Loucy (cell line): ENCODE data around the gene FAHD1.

ENCODE experiments used
- H2AFZ ChIP-seq: fragments of 200-600 bp; sonication (generic); 2 replicates; pipeline ENCODE4 v1.6.0; 2016; ENCODE audit warnings: antibody characterized with exemption, mild to moderate bottlenecking, low read length, moderate library complexity
- H3F3A ChIP-seq: fragments of 200-600 bp; 2 replicates; pipeline ENCODE4 v1.6.0; 2016; ENCODE audit warnings: antibody characterized with exemption, low read depth, mild to moderate bottlenecking
- H3K27me3 ChIP-seq: fragments of 200-600 bp; sonication (generic); 2 replicates; pipeline ENCODE4 v1.6.1; 2014; ENCODE audit warnings: low read length, mild to moderate bottlenecking; ENCODE audit not compliant: insufficient read depth, poor library complexity, severe bottlenecking
- H3K36me3 ChIP-seq: fragments of 200-600 bp; sonication (generic); 2 replicates; pipeline ENCODE4 v1.6.1; 2016; ENCODE audit warnings: low read length; ENCODE audit not compliant: insufficient read depth
- H3K4me1 ChIP-seq: fragments of 200-600 bp; sonication (generic); 2 replicates; pipeline ENCODE4 v1.5.1; 2014; ENCODE audit warnings: low read length, mild to moderate bottlenecking; ENCODE audit not compliant: insufficient read depth, poor library complexity, severe bottlenecking
- H3K4me2 ChIP-seq: fragments of 200-600 bp; sonication (generic); 2 replicates; pipeline ENCODE4 v1.6.0; 2014; ENCODE audit warnings: antibody characterized with exemption, low read length, low read depth, mild to moderate bottlenecking; ENCODE audit not compliant: poor library complexity, severe bottlenecking
- H3K4me3 ChIP-seq: fragments of 200-600 bp; sonication (generic); 2 replicates; pipeline ENCODE4 v1.5.1; 2014; ENCODE audit warnings: low read length, mild to moderate bottlenecking, mixed read lengths; ENCODE audit not compliant: poor library complexity, severe bottlenecking
- H3K79me2 ChIP-seq: fragments of 200-600 bp; sonication (generic); 2 replicates; pipeline ENCODE4 v1.6.1; 2014; ENCODE audit warnings: low read length; ENCODE audit not compliant: insufficient read depth
- H3K9ac ChIP-seq: fragments of 200-600 bp; sonication (generic); 2 replicates; pipeline ENCODE4 v1.6.0; 2014; ENCODE audit warnings: mild to moderate bottlenecking, low read depth, low read length, moderate library complexity; ENCODE audit not compliant: poor library complexity, severe bottlenecking
- H3K9me2 ChIP-seq: fragments of 200-600 bp; sonication (generic); replicated peaks from 2 replicates; pipeline ENCODE4 v1.6.1; 2016; ENCODE audit warnings: low read depth, low read length, mixed read lengths
- H3K9me3 ChIP-seq: fragments of 200-600 bp; sonication (generic); 2 replicates; pipeline ENCODE4 v1.6.1; 2014; ENCODE audit warnings: mild to moderate bottlenecking, antibody characterized with exemption, low read length, low read depth; ENCODE audit not compliant: insufficient read depth
- H4K20me1 ChIP-seq: fragments of 200-600 bp; sonication (generic); 2 replicates; pipeline ENCODE4 v1.6.0; 2014; ENCODE audit warnings: antibody characterized with exemption, low read length, mild to moderate bottlenecking; ENCODE audit not compliant: insufficient read depth, poor library complexity, severe bottlenecking
- CTCF ChIP-seq: fragments of 200-600 bp; sonication (generic); conservative IDR thresholded peaks from 2 replicates; pipeline ENCODE4 v1.5.1; 2014; ENCODE audit warnings: mild to moderate bottlenecking, antibody characterized with exemption, low read length
- EZH2phosphoT487 ChIP-seq: fragments of 200-600 bp; IDR thresholded peaks from 2 replicates; pipeline ENCODE4 v1.6.1; 2018; ENCODE audit warnings: antibody characterized with exemption, mild to moderate bottlenecking, moderate library complexity, borderline replicate concordance

The FAHD1 gene

GRCh38 chr16:1839554-1839953 lies 12.5 kb downstream of the FAHD1 start:
- no peaks in the 10 kb centered on the region for H3K27me3 ChIP-seq
- no peak overlapping the region for H3K9ac ChIP-seq
- H3K4me3 ChIP-seq = no peak overlapping the region
- no peak for TF ChIP-seq CTCF
- no peak for TF ChIP-seq EZH2phosphoT487
- no peaks in the 10 kb centered on the region for H3K9me2 ChIP-seq
- no peaks in the 10 kb centered on the region for H3F3A ChIP-seq
- no peaks in the 10 kb centered on the region for H4K20me1 ChIP-seq
- no peak overlapping the region for H3K4me2 ChIP-seq
- H3K79me2 ChIP-seq = no peaks in the 10 kb centered on the region
- H3K4me1 ChIP-seq = no peaks in the 10 kb centered on the region
- no peak overlapping the region for H2AFZ ChIP-seq
- H3K9me3 ChIP-seq = no peaks in the 10 kb centered on the region
- H3K36me3 ChIP-seq = no peaks in the 10 kb centered on the region

GRCh38 chr16:1845985-1846384 lies 19.0 kb downstream of the FAHD1 start:
- Histone ChIP-seq H3F3A (no peaks in the 10 kb centered on the region), H3K4me3 (no peak overlapping the region), H3K9me3 (no peaks in the 10 kb centered on the region), H4K20me1 (no peaks in the 10 kb centered on the region), H3K79me2 (no peaks in the 10 kb centered on the region), H2AFZ (no peak overlapping the region), H3K9me2 (no peaks in the 10 kb centered on the region), H3K4me2 (no peak overlapping the region), H3K4me1 (no peaks in the 10 kb centered on the region), H3K27me3 (no peaks in the 10 kb centered on the region), H3K36me3 (no peaks in the 10 kb centered on the region), H3K9ac (no peak overlapping the region)
- TF ChIP-seq EZH2phosphoT487 = no peak
- no peak for TF ChIP-seq CTCF

GRCh38 chr16:1846416-1846815 lies 19.4 kb downstream of the FAHD1 start:
- Histone ChIP-seq H3F3A (no peaks in the 10 kb centered on the region), H2AFZ (no peak overlapping the region), H3K79me2 (no peaks in the 10 kb centered on the region), H3K4me2 (no peak overlapping the region), H3K9ac (no peak overlapping the region), H3K9me3 (no peaks in the 10 kb centered on the region), H4K20me1 (no peaks in the 10 kb centered on the region), H3K4me1 (no peaks in the 10 kb centered on the region), H3K36me3 (no peaks in the 10 kb centered on the region), H3K9me2 (no peaks in the 10 kb centered on the region), H3K4me3 (no peak overlapping the region), H3K27me3 (no peaks in the 10 kb centered on the region)
- TF ChIP-seq EZH2phosphoT487 (no peak), CTCF (no peak)
